Right kidney (tissue), 1 donor: ENCODE data around the gene SLC29A3.
A peak's percentile ranks its signal among the peaks of the same experiment; 100 is the strongest.
"Not testable (repeated sequence)": the region's sequence is repeated elsewhere in the genome, so short reads cannot be mapped to it uniquely, and the experiment has no call there.

ENCODE experiments used
- DNase-seq: peaks from one replicate; pipeline ENCODE4 v3.0.0-alpha.2; 2016

SLC29A3 gene

DNA sequence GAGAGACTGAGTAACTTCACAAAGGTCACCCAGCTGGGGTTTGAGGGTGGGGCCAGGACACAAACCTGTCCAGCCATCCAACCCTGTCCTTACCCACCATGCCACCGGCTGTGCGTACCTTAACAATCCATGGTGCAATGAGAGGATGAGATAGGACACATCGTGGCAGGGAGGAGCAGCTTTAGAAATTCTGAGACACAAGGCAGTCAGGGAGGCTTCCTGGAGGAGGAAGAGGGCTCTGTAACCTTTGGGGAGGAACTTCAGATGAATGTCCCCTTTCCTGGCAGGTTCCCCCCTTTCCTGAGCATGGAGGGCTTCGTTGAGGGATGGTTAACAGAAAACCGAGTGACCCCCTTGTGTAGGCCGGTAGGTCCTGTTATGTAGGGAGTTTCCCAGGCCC lies 35.6 kb upstream of the SLC29A3 start:
- DNase-seq: no peak

DNA sequence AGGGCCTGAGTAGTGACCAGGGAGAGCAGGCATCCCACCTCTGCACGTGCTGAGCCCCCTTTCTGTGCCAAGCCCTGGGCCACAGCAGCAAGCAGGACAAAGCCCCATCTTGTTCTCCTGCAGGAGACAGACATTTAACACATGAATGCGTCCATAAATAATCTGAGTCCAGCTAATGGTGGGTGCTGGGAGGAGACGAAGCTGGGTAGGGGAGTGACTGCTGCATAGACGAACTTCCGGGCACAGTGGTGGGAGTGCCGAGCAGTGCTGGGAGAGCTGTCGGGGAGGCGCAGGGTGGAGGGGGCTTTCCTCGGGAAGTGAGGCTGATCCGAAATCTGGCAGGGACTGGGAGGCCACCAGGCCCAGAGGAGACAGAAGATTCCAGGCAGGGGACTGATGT lies 35.2 kb upstream of the SLC29A3 start:
- peak; percentile 35 for DNase-seq

DNA sequence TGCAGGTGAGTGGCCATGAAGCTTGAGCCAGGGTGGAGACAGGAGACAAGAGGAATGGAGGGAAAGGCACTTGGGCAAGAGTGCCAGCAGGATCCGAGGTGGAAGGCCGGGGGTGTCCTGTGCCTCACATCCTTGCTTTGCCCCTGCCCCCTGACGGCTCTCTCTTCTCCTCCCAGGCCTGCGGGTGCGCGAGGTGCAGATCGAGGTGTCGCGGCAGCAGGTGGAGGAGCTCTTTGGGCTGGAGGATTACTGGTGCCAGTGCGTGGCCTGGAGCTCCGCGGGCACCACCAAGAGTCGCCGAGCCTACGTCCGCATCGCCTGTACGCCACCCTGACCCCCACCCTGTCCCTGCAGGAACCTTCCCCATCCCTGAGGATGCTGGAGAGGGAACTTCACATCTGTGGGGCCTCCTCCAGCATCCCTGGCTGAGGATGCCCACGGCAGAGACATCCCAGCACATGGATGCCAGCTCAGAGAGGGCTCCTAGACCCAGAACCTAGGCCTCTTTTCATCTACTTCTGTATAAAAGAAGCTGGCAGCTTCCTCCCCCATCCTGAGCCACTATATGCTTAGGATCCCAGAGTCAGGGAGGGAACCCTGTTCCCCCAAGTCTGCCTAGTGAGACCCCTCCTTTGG lies 34.4 kb upstream of the SLC29A3 start:
- peak; percentile 61 for DNase-seq

DNA sequence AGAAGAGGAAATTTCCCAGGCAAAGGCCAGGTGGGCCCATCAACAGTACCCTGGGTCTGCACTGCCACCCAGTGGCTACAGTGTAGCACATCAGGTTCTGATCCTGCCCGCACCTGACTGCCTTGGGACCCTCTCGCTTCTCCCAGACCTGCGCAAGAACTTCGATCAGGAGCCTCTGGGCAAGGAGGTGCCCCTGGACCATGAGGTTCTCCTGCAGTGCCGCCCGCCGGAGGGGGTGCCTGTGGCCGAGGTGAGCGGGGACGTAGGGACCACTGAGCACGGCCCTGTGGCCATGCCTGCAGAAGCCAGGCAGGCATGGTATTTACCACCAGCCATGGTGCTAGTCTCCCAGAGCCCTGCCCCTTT lies 33.9 kb upstream of the SLC29A3 start:
- DNase-seq: peak; percentile 67

DNA sequence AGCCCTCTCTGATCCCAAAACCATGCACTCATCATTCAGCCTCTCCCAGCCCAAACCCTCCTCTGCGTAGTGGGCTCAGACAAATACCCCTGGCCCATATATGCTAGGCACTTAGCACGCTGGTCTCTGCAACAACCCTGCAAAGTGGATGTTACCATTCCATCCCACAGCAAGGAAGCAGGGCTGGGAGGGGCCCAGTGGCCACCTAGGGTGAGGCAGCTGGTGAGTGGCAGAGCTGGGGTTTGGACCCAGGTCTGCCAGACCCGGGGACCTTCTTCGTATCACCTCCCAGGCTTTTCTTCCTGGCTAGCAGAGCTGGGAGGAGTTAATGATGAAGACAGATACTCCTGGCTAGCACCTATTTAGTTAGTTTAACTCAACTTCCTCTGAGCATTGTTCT lies 33.1 kb upstream of the SLC29A3 start:
- no peak for DNase-seq

DNA sequence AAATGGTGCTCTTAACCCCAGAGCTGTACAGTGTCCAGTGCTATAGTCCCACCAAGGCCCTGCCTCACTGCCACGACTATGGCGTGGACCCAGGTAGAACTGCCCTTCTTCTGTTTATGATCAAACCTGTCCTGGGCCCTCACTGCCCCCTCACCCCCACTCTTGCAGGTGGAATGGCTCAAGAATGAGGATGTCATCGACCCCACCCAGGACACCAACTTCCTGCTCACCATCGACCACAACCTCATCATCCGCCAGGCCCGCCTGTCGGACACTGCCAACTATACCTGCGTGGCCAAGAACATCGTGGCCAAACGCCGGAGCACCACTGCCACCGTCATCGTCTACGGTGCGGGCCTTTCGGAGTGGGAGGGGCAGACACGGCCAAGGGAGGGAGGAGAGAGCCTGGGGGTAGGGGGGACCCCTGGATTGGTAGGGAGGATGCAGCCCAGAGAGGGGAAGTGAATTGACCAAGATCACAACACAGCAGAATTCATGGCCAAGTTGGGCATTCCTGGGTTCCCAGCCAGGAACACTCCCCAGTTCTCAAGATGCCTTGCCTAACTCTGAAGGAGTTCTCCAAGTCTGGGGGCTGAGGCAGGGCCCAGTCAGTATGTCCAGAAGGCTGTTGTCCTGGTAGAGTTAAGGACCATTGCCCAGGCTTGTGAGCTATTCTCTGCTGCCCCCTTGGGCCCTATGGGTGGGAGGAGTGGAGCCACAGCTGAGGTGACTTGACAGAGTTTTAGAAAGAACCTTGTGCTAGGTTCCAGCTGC lies 32.4 kb upstream of the SLC29A3 start:
- DNase-seq: no peak

DNA sequence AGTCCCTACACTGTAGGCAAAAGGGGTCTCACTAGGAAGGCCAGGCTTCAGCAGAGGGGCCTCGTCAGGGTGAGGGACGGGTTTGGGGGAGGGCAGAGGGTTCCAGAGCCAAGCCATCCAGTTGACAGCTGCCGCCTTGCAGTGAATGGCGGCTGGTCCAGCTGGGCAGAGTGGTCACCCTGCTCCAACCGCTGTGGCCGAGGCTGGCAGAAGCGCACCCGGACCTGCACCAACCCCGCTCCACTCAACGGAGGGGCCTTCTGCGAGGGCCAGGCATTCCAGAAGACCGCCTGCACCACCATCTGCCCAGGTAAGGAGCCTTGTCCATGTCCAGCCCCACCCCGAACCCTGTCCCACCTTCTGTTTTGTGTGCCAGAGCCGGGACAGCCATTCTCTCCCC lies 31.6 kb upstream of the SLC29A3 start:
- DNase-seq: no peak

DNA sequence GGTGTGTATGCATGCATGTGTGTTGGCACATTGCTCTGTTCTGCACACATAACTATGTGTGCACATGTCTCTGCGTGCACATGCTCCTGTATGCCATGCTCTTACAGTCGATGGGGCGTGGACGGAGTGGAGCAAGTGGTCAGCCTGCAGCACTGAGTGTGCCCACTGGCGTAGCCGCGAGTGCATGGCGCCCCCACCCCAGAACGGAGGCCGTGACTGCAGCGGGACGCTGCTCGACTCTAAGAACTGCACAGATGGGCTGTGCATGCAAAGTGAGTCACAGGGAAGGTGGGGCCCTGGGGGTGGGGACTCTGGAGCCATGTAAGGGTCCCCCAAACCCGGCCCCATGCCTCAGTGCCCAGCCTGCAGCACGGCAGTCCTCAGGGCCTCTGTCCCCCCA lies 30.6 kb upstream of the SLC29A3 start:
- DNase-seq: no peak

DNA sequence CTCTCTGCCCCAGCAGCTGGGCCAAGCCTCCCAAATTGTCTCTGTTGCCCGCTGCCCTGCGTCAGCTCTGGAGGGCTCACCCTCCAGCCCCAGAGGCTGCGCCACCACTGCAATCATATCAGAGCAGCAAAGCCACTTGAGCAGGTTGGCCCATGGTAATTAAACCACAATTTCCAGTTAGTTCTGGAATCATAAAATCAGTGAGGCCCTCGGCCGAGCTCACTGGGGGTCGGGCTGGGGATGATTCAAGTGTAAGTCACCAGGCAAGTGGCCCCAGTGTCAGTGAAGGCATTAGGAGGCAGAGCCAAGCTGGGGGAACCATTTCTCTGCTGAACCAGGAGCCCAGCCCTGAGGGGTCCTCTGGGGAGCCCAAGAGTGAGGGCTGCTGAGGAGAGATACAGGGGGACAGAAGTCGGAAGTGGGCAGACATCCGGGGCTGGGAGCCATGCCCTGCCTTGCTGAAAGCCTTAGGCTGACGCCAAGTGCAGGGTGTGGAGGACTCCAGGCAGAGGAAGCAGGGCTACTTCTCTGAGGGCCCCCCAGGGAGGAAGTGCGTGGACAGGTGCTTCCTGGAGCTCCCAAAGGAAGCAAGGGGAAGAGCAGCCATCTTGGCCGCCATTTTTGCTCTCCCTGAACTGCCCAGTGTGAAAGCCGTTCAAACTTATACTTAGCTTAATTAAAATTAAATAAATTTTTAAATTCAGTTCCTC lies 29.5 kb upstream of the SLC29A3 start:
- no peak for DNase-seq

DNA sequence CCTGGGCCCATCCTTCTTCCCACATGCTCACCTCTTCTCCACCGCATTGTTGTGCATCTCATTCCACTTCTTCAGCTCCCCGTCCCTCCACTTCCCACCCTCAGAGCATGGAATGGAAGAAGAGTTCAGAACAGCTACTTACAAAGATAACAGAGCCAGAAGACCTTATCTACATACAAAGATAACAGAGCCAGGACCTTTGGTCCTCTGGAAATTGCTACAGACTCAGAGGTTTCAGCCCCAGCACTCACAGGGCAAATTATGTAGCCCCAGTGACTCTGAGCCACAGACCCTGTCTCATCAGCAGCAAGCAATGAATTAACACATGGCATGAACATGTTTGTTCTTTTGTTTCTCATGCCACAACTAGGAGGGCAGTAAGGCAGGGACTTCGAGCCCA lies 28.7 kb upstream of the SLC29A3 start:
- no peak for DNase-seq

DNA sequence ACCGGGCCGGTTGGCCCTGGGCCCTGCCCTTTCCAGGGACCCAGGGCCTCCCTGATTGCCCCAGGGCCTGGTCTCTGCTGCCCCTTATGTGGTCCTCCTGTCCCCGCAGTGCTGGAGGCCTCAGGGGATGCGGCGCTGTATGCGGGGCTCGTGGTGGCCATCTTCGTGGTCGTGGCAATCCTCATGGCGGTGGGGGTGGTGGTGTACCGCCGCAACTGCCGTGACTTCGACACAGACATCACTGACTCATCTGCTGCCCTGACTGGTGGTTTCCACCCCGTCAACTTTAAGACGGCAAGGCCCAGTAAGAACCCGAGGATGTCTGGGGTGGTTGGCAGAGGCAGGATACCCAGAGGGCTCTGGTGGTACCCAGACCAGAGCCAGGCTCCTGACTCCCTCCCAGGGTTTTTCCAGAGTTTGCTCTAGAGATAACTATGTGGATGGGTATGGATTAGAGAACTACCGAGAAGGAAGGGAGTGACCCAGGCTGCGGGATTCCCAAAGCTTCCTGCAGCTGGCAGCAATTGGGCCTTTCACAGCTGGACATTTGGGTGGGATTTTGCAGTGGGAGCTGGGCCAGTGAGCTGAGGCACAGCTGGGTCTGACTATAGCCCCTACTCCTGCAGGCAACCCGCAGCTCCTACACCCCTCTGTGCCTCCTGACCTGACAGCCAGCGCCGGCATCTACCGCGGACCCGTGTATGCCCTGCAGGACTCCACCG lies 28.1 kb upstream of the SLC29A3 start:
- DNase-seq: no peak

DNA sequence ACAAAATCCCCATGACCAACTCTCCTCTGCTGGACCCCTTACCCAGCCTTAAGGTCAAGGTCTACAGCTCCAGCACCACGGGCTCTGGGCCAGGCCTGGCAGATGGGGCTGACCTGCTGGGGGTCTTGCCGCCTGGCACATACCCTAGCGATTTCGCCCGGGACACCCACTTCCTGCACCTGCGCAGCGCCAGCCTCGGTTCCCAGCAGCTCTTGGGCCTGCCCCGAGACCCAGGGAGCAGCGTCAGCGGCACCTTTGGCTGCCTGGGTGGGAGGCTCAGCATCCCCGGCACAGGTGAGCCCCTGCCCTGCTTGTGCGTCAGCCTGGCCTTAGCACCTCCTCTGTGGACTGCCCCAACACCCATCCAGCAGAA lies 27.5 kb upstream of the SLC29A3 start:
- DNase-seq: no peak

DNA sequence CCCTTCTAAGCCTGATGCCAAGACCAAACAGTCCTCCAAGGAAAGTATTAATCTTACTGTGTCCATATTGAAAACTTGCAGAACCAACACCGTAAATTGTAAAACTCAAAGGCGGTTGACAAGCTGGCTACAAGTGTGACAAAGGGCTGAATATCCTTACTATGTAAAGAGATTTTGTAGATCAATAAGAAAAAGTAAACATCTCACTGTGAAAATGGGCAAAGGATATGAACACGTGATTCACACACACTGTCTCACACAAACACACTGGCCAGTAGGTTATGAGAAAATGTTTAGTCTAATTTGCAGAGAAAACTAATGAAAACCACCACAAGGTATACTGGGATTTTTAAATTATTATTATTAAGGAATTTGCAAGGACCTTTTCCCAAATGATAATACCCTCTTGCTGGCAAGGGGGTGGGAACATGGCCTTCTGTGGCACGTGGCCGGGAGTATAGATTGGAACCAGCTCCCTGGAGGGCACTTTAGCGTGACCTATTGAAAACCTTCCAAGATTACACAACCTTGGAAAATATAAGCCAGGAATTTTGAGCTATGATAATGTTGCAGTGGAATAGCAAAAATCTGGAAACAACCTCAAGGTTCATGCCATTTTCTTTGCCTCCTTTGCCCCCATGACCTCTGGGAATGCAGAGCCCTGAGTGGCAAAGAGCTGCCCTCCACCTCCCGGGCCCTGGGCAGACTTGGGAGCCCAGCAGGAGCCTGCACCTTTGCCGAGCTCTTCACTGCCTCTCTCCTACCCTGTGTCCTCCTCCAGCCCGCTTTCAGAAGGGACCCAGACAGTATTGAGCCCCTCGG lies 26.2 kb upstream of the SLC29A3 start:
- no peak for DNase-seq

DNA sequence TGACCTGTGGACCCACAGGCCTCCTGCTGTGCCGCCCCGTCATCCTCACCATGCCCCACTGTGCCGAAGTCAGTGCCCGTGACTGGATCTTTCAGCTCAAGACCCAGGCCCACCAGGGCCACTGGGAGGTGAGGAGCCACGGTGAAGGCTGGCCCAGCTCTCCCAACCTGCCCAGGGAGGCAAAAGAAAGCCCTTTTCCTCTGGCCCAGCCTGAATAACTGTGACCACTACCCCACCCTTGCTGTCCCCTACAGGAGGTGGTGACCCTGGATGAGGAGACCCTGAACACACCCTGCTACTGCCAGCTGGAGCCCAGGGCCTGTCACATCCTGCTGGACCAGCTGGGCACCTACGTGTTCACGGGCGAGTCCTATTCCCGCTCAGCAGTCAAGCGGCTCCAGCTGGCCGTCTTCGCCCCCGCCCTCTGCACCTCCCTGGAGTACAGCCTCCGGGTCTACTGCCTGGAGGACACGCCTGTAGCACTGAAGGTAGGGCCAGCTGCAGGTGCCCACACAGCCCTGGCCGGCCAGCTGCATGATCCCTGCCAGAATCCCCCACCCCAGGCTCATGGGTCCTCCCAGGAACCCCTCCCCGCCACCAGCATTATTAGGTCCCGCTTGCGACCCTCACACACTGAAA lies 25.5 kb upstream of the SLC29A3 start:
- no peak for DNase-seq

DNA sequence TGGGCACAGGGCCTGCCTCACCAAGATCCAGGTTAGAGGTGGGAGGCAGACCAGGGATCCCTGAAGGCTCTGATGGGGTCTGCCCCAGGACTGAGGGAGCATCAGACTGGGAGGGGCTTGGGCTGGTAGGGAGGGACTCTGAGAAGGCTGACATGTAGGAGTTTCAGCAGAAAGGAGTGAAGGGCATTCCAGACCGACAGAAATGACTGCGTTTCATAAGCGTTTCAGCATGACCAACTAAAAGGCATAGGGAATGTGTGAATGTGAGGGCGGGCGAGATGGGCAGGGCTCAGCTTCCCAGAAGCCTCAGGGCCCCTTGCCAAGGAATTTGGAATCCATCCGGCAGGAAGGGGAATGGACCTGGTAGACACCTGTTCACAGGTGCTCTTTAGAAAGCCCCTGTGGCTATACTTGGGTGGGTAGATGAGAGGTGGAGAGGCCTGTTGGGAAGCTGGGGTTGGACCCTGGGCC lies 24.9 kb upstream of the SLC29A3 start:
- DNase-seq: no peak

DNA sequence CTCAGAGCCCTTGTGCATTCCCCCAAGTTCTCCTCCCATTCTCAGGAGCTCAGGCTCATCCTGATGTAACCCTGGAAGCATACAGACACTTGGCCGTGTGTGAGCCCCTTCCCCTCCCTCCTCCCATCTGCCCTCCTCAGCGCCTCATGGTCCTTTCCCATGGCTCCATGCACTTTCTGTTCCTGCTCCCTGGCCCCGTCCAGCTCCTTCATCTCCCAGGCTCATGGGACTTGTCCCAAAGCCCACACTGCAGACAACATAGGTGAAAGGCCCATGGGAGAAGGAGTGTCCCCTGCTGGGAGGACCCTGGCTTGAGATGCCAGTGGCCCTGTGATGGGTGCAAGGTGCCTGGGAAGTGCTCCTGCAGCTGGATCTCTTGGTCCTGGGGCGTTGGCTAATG lies 24.2 kb upstream of the SLC29A3 start:
- DNase-seq: no peak

DNA sequence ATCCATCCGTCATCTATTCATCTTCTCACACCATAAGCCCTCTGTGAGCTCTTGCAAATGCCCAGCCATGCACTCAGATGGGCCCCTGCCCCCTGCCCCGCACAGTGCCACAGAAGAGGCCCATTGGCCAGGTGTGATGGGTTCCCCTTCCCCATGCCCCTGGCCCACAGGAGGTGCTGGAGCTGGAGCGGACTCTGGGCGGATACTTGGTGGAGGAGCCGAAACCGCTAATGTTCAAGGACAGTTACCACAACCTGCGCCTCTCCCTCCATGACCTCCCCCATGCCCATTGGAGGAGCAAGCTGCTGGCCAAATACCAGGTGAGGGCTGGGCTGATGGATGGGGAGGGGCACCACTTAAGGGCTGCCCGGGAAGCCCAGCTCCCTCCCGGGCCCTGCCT lies 23.4 kb upstream of the SLC29A3 start:
- DNase-seq: no peak

DNA sequence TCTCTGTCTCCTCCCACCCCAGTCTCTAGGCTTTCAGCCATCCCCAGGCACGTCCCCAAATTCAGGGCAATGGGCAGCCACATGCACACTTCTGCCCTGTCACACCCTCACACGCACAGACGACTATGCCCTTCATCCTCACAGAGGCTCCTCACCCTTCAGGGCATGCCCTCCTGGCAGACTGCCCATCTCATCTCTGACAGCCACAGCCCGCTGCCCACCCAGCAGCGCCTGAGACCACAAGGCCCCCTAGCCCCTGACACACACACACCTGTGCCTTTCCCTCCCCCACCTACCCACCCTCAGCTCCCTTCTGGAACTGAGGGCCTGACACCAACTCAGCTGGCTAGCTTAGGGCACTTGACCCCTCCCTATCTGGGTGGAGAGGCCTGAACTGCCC lies 23.0 kb upstream of the SLC29A3 start:
- no peak for DNase-seq

DNA sequence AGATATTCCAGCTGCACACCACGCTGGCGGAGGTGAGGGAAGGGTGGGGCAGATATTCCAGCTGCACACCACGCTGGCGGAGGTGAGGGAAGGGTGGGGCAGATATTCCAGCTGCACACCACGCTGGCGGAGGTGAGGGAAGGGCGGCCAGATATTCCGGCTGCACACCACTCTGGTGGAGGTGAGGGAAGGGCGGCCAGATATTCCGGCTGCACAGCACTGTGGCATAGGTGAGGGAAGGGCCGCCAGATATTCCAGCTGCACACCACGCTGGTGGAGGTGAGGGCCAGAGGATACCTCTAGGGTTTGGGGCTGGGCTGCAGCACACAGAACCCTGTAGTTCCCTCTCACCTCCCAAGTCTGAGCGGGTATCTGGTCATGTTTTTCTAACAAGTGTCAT lies 22.2 kb upstream of the SLC29A3 start:
- not testable (repeated sequence) for DNase-seq

DNA sequence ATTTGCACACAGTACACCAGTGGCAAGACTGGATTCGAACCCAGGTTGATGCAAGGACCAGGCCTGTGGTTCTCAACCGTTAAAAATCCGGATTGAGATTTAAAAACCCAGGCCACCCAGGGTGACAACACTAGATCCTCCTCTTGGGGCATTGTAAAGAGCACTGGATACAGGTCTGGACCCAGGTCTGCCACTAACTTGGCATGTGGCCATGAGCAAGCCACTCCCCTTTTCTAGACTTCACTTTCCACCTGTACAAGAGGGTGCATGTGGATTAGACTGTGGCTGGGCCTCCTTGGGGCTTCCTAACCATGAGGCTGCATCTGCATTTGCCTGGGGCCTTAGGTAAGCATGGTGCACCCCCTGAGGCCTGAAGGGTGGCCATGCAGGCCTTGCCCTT lies 21.7 kb upstream of the SLC29A3 start:
- DNase-seq: no peak

DNA sequence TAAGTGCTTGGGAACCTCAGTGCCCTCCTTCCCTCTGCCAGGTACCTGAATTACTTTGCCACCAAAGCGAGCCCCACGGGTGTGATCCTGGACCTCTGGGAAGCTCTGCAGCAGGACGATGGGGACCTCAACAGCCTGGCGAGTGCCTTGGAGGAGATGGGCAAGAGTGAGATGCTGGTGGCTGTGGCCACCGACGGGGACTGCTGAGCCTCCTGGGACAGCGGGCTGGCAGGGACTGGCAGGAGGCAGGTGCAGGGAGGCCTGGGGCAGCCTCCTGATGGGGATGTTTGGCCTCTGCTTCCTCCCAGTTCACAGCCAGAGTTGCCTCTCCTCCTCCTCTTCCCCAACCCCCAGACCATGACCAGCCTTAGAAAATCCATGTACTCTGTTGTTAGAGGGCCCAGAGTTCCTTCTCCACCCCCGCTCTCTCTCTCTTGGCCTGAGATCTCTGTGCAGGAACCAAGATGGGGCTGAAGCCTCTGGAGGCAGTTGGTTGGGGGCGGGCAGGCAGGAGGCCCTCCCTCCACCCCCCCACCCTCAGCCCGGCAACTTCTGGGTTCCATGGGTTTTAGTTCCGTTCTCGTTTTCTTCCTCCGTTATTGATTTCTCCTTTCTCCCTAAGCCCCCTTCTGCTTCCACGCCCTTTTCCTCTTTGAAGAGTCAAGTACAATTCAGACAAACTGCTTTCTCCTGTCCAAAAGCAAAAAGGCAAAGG lies 19.8 kb upstream of the SLC29A3 start:
- DNase-seq: no peak
